GM18519 (cell line): ENCODE results near the gene TAS2R42.

Experiments used
- ATAC-seq: cut with Tn5 transposase; IDR thresholded peaks from one replicate; pipeline ENCODE4 v1.9.1; 2021; ENCODE audit warnings: mild to moderate bottlenecking, moderate library complexity; ENCODE audit not compliant: unreplicated experiment, low FRiP score

TAS2R42 gene, protein sequence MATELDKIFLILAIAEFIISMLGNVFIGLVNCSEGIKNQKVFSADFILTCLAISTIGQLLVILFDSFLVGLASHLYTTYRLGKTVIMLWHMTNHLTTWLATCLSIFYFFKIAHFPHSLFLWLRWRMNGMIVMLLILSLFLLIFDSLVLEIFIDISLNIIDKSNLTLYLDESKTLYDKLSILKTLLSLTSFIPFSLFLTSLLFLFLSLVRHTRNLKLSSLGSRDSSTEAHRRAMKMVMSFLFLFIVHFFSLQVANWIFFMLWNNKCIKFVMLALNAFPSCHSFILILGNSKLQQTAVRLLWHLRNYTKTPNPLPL

DNA sequence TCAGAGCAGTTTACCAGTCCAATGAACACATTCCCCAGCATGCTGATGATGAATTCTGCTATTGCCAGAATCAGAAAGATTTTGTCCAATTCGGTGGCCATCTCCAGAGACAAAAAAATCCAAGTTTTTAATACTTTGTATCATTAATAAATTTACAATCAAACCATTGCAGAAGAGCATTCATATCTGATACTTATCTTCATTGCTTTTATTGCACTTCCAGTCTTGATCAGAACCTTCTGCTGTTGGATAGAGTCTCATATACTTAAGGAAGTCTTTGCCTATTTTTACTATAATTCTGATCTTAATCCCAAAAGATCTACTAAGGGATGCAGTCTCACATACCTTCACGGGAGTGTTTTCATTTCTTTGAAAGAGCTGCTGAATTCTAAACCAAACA is at the start of gene TAS2R42:
Gene TAS2R42 (minus strand): TSS at position 101 of the 400 bp plus-strand sequence. CDS start 0 bp downstream, at position 101.
- ATAC-seq: no peak

DNA sequence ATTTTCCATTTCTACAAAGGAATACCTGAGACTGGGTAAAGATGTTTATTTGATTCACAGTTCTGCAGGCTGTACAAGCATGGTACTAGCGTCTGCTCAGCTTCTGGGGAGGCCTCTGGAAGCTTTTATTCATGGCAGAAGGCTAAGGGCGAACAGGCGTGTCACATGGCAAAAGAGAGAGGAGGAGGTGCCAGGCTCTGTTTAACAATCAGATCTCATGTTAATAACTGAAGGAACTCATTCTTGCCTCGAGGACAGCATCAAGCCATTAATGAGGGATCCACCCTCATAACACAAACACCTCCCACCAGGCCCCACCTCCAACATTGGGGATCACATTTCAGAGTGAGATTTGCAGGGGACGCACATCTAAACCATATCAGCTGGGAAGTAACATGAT is 46.8 kb upstream of the TAS2R42 start:
- no peak for ATAC-seq

DNA sequence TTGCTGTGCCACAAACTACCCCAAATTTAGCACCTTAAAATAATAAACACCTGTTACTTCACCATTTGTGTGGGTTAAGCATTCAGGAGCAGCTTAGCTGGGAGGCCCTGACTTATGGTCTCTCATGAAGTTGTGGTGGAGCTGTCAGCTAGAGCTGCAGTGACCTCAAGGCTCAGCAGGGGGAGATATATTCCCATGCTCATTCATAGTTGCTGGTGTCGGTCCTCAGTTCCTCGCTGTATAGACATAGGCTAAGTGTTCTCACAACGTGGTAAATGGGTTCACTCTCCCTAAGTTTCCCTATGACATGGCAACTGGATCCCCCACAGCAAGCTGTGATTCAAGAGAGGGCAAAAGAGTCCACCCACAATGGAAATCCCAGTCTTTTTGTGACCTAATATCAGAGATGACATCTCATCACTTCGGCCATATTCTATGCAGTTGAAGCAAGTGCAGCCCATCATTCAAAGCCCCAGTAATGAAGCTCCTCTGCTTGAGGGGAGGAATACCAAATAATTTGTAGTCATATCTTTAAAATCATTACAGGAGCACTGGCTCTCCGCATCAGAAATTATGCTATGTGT is 41.7 kb upstream of the TAS2R42 start:
- ATAC-seq: peak; percentile 75

DNA sequence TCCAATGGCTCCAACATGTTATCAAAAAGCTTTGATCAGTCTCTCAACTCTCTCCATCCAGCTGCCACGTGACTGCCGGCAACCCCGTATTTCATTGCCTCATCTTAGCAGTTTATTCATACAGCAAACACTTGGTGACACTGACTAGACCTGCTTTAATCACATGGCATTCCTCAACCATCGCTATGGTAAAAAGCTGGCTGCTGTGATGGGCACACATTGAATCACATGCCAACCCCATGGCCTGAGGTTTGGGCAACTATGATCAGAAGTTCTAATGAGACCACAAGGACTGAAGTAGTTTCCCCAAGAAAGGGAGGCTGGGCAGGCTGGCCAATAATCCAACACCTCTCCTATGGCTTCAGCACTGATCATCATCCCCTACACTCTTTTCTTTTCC is 40.6 kb upstream of the TAS2R42 start:
- ATAC-seq: no peak

DNA sequence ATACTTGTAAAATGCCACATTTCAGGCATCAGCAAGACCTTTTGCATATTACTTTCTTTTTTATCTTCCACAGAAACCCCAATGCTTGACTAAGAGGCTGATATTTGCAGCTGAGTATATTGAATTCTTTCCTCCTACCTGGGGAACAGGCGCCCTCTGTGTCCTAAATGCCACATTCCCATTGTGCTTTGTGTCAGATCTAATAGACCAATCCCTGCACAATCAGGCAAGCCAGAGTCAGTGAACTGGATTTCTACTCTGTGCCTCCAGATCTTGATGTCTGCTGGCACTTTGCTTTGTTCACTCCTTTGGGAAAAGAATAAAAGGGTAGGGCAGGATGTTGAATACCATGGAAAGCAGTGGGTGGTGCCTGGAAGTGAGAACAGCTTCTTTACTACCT is 22.4 kb upstream of the TAS2R42 start:
- no peak for ATAC-seq

DNA sequence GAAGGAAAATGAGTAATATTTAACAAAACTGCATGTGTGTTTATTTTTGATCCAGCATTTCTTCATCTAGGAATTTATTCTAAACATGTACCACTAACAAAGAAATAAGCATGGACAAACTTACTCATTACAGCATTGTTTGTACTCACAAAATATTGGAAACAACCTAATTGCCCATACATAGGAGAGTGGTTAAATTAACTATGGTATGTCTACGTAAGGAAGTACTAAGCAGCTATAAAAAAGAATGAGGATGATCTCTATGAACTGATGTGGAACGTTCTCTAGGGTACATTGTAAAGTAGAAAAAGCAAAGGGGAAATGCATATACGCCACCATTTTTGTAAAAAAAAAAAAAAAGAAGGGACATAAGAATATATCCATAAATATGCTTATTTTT is 17.4 kb upstream of the TAS2R42 start:
- ATAC-seq: no peak

DNA sequence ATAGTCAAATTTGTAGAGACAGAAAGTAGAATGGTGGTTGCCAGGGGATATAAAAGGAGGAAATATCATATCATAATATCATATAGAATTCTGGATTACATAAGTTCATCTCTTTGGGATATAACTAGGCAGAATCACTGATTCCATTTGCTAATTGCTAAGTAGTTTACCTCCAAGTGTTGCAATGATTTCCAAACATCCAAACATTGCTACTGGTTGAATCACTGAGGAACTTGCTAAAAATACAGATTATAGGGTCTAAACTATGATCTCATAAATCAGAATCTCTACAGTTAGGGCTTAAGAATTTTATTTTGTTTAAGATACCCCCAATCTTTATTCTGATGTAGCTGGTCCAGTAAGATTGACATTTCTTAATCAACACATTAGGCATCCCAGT is 16.1 kb upstream of the TAS2R42 start:
- no peak for ATAC-seq

DNA sequence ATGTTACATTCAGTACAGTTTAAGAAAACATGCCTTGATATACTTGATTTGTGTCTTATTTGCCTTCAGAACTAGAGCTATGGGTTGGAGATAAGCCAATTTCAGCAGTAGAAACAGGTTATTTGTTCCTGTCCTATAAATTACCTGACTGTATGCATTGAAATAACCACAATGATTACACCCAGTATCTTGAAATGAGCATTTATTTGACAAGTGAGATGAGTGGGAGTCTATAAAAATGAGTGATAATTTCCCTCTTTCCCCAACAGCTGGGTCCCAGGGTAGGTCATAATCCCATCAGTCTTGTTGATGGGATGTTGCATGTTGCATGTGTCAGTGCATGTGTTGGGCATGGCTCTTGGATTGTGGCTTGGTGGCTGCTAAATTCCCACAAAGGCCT is 3.7 kb downstream of the TAS2R42 start:
- no peak for ATAC-seq

DNA sequence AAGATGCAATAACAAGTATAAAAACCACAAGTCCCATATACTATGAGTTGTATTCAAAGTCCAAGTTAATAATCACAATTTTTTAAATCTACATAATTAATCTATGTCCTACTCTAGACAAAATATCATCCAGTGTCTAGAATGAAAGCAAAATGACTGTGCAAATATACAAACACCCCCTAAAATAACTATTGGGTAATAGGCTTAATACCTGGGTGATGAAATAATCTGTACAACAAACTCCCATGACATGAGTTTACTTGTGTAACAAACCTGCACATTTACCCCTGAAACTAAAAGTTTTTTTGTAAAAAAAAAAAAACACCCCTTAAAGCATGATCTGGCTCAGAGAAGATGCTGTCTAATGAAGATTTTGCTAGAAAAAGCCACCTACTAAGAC is 4.2 kb downstream of the TAS2R42 start:
- ATAC-seq: no peak

DNA sequence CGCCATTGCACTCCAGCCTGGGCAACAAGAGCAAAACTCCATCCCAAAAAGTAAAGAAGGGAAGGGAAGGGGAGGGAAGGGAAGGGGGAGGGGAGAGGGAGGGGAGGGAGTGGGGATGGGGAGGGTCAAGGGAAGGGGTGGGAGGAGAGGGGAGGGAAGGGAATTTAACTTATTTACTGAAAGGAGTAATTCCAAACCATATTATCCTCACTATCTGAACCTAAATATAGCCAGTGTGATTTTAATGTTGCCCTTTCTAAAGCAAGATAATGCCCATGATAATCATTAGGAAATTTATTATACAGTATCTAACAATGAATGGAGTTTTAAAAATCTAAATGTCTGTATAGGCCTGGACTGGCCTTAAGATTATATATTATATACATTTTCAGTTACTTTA is 8.5 kb downstream of the TAS2R42 start:
- no peak for ATAC-seq

DNA sequence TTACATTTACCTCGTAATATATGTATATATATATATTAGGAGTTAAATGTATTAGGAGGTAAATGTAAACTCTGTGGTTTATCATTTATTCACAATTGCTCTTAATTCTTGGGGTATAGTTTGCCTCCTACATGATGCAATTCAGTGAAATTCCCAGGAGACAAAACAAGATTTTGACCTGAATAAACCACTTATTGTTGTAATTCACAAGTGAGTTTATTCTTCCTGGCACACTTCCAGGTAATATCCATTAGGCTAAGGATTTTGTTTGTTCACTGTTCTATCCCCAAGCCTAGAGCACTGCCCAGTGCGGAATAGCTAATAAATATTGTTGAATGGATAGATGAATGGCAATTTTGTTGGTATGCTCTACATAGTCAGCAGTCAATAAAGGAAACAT is 12.7 kb downstream of the TAS2R42 start:
- no peak for ATAC-seq

DNA sequence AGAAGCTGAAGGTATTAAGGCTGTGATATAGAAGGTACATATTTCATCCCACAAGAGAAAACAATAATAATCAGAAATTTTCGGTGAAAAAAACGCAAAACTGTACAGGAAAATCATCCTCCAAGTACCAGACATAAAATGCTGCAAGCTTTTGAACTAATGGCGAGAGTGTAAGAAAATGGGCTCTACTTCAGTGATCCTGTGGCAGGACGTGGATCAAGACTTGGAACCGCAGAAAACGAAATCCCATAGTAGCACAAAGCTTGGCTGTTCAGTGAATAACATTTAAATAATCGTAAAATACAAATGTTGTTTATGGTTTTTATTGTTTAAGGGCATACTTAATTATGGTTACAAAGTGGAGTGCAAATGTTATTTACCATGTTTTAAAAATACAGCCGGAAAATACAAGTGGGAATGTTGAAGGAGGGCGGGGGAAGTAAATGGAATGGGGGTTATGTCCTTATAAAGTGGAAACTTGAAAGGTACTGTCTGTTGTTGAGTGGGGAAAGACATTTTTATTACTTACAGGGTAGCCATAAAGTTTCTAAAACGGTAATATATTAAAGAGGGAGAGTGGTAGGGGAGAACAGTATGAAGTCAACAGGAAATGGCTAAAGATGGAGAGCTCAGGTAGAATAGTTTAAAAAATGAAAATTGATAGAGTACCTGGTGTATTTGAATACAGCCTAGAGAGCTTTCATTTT is 14.6 kb downstream of the TAS2R42 start:
- no peak for ATAC-seq

DNA sequence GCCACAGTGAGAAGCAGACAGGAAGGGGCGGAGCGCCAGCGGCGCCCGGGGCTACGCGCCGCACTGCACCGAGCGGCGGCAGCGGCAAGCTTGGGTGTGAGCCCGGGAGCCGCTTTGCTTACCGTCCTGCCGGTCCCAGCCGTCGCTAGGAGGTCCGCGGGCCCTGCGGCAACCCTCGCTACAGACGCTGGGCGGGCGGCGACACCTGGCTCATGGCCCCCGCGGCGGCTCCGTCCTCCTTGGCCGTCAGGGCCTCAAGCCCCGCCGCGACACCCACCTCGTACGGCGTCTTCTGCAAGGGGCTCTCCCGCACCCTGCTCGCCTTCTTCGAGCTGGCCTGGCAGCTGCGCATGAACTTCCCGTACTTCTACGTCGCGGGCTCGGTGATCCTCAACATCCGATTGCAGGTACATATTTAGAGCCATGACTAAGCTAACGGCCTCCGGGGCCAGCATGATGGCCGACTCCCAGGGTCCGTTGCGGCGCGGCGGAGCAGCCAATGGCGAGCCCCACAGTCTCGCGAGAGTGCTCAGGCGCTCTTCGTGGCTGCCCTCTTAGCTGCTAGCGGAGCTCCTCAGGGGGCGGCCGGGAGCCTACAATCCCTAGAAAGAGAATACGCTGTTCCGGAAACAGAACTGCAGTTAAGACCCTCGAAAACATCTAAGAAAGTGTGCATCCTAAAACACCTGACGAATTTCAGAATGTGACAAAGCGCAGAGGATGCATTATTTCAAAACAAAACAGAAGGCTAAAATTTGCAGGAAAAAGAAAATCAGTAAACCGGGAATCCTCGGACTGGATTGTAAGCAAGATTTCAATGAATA is 15.4 kb downstream of the TAS2R42 start, which contains the start of gene SMIM10L1:
Gene SMIM10L1 (plus strand): TSS at position 50 of the 824 bp plus-strand sequence. CDS start 163 bp downstream, at position 213.
- peak; percentile 86 for ATAC-seq

DNA sequence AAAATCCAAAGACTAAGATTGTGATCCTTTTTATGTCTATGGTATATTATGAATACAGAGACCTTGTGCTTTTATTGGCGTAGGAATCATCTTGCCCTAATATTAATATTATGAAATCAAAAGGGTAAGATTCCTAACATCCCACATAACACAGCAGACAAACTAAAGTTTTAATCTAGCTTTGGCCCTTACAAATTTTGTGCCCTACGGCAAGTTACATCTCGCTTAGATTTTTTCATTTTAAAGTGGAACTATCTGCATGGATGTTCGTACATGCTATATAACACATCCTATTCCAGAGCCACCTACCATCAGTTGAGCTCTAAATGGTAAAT is 16.0 kb downstream of the TAS2R42 start:
- ATAC-seq: no peak

DNA sequence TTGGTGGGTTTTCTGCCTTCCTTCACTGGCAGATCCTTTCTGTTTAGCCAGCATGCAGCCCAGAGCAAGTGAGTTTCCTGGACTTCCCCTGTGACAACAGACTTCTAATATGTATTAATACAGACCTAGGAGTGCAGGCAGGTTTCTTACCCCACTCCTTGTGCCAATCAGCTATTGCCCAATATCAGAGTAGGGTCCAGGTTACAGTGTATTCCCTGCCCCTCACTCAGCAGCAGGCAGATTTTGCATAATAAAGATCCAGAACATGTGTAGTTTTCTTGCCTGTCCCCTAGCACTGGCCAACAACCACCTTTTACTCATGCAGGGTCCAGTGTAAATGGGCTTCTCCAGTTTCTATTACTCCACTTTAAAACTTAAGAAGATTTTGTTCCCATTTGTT is 20.4 kb downstream of the TAS2R42 start:
- no peak for ATAC-seq

DNA sequence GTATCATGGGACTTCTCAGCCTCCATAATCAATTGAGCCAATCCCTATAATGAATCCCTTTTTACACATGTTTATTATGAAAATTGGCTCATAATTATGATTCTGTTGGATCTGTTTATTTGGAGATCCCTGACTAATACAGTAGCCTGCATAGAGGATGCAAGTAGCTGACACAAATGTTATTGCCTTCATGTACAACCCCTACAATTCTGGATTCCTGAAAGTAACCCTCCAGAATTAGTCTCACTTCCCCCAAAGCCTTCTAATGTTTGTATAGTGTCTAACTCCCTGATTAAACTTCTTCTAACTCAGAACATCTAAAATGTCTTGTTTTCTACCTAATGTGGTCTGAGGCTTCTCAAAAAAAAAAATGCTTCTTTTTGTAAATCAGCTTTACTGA is 22.4 kb downstream of the TAS2R42 start:
- no peak for ATAC-seq

DNA sequence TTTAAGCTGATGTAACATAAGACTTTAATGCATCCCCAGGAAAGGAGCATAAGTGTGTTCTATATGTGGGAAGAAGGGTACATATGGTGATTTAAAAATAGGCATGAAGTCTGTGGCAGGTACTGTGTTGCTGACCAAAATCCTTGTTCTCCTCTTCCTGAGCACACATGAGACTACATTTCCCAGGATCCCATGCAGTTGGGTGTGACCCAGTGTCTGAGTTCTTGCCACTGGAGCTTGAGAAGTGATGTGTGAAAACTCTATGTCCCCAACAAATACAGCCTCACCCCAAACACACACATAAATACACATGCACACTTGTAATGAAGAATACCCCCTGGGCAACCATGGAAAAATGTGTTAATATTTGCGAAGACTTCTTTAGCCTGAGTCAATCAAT is 24.2 kb downstream of the TAS2R42 start:
- no peak for ATAC-seq

DNA sequence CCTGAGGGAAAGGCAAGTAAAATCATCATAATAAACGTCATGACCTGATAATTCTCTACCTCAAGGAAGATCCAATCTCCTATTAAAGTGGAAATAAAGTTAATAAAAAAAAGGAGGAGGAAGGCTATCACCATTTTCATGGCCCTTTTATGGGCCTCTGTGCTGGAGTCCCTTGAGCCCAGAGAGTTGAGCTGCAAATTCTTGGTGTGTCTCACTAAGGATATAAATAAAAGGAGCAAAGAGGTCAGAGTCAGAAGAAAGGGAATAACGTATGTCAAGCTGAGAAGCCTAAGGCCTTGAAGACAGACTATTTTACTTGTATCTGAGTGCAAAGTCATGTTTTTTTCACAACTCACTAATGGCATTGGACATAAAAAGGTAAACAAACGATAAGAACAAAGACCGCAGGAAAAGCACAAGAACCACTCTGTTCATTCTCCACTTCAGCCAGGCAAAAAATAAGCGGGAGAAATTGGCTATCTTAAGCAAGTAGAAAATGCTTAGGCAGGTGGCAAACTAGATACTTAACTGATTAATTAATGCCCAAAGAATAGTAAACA is 27.8 kb downstream of the TAS2R42 start:
- no peak for ATAC-seq

DNA sequence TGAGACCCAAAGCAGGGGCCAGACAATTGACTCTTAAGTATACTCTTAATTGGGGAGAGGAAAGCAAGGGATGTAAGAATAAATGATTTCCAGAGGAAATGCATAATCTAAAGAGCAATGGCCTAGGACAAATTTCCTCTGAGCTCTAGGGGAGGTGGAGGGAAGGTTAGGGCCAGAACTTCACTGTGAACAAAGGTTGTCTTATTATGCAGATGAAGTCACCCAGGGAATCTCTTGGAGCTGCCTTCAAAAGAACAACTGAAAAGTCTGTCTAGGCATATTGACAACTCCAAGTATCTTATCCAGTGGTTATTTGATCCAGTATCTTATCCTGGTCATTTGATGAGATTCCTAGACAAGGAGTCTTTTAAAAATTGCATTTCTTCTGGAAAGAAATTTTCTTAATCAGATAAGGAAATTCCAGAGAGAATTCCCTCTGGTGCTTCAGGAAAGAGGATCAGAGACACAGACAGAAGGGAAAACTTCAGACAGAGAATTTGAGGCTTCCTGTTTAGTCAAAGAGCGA is 32.3 kb downstream of the TAS2R42 start:
- ATAC-seq: no peak

DNA sequence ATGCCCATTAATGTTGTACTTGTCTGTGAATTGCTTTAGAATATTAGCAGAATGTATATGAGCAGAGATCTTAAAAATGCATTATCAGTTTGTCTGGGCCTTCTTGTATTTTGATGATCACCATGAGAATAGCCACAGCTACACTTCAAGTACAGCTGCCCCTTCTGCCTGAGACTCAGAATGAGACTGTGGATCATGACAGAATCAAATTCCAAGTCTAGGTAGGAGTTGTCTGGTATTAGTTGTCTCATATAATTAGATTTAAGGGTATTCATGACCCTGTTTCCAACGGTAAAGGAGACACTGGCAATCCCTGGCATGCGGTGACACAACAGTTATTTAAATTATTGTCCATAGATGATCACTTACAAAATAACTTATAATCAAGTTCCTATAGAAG is 34.0 kb downstream of the TAS2R42 start:
- no peak for ATAC-seq
